ENCODE measurements around the gene COTL1.

The COTL1 gene

GRCh38 chr16:84596161-84596560, 21.7 kb downstream of the COTL1 start:
- DNase-seq (ENCODE audit: low spot score) = no peak

DNA sequence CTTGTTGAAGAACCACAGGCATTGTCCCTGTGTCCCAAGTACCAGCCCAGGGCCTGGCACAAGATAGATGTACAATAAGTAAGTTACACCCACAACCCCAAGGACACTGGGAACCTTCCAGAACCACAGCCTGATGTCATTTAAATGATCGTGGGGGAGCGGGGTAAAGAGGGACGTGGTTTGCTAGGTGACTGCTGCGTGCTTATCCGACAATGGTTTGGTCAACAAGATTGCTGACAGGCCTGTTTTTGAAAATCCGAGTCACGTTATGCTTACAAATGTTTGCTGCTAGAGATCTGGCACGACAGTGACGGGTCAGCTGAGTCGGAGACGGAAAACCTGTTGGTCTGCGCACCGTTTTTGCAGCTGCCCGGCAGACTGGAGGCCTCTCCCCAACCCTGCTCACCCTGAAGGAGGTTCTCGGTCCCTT, 22.8 kb downstream of the COTL1 start:
- no peak for DNase-seq (ENCODE audit: low spot score)

- DNase-seq (ENCODE audit: low spot score) = no peak
These were observed 23.2 kb downstream of the COTL1 start for GRCh38 chr16:84594725-84595038.

- no peak for DNase-seq (ENCODE audit: low spot score)
These were observed 23.8 kb downstream of the COTL1 start for GRCh38 chr16:84593825-84594724.

DNA sequence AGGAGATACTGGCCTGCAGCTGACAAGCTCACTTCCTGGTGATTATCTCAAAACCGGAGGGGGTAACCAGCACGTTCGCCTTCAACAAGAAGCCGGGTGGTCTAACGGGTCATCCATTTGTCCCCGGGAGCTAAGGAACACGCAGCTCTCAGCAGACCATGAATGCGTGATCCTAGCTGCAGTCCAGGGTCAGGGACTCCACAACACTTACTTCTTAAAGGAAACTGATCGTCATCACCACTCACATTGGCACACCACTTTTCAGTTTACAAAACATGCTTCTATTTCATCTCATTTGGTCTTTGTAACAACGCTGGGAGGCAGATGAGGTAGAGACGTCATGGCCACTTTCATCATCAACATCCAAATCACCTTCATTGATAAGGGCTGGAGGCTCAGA, 25.2 kb downstream of the COTL1 start:
- DNase-seq (ENCODE audit: low spot score) = no peak

DNA sequence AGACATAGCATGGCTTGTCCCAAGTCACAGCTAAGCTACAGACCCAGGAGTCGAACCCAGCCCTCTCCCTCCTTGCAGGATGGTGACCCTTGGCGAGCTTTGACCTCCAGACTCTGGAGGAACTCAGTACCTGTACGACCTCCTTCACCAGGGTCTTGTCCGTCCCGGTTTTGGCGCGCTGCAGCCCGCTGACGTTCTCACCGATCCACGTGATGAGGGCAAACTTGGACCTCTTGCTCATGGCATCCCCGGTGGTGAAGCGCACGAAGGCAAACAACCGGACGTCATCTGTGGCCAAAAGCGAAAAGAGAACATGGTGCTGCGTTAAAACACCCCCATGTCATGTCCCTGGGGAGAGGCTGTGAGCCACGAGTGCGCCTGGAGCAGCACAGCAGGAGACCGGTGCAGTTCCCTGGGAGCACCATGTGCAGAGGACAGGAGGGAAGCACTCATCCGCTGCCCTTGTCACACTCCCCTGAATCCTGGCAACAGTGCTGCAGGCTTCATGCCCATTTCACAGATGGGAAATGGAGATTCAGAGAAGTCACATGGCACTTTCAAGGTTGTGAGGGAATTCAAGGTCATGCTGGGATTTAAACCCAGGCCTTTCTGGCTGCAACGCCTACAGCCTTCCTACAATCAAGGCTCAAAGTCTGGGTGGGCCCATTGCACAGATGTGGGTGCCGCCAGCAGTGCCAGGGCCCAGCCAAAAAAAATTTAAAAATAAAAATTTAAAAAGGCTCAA, 27.7 kb downstream of the COTL1 start:
- DNase-seq (ENCODE audit: low spot score) = no peak

- no peak for DNase-seq (ENCODE audit: low spot score)
These were observed 28.9 kb downstream of the COTL1 start for GRCh38 chr16:84588991-84589390.

DNA sequence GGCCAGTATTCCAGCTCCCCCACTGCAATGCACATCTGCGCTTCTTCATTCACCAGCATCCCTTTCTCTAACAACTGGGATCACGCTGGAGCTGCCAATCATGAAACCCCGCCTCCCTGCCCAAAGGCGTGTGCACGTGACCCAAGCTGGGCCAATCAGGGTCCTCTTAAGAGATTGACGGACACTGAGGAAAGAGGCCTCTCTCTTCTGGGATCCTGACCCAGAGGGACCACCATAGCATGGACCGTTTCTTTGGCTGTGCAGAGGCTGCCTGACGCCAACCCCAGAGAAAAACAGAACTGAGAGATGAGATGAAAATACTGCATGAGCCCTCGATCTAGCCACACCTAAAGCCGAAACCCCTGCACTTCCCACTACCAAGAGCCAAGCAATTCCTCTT, 32.0 kb downstream of the COTL1 start:
- no peak for DNase-seq (ENCODE audit: low spot score)

- DNase-seq (ENCODE audit: low spot score) = no peak
These were observed 32.4 kb downstream of the COTL1 start for GRCh38 chr16:84585467-84585866.

DNA sequence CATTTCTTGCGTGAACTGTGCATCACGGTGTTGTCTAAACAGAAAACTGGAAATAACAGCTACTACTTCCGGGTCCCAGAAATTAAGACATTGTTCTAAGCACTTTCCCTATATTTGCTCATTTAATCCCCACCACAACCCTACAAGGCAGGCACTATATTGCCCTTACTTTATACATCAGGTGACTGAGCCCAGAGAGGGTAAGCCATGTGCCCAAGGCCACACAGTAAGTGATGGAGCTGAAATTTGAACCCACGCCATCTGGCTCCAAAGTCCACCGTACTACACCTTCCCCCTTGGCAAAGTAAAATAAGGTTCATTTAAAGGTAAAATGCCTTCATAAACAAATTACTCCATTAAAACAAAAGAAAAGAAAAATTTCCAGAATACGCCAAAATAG, 33.2 kb downstream of the COTL1 start:
- no peak for DNase-seq (ENCODE audit: low spot score)

DNA sequence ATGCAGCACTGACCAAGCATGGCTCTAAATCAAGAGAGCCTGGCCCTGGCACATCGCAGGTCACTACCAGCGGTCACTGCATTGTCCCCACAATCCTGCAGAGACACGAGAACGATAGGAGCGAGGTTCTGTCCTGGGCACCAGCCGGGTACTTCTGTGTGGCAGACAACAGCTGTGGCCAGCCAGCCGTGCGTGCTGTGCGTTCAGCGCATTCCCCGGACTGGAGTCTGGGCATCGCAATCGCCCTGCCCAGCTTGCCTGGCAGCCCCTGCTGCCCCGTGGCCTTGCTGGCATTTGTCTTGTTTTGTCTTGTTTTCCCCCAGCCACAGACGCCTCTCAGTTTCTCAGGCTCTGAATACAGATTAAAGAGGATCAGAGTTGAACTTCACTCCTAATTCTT, 33.9 kb downstream of the COTL1 start:
- no peak for DNase-seq (ENCODE audit: low spot score)

DNA sequence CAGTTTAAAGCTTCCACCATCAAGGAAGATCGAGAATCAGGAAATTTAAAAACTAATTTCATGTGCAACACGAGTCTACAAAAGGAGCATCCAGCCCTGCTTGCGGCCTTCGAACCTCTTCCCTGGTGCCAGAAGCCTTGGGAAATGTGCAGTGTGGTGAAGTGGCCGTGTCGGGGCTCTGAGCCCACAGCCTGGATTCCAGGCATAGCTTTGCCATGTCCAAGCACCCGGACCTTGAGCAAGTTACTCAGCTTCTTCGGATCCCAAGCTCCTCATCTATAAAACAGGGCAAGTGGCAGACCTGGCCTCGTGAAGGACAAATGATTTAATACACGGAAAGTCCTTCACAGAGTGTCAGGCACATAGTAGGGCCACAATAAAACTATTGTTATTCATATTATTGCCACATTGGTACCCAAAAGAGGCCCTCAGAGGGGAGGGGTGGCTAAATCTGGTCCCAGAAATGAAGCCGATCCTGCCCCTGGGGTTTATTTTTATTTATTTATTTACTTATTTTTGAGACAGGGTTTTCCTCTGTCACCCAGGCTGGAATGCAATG, 34.8 kb downstream of the COTL1 start:
- DNase-seq (ENCODE audit: low spot score) = no peak

DNA sequence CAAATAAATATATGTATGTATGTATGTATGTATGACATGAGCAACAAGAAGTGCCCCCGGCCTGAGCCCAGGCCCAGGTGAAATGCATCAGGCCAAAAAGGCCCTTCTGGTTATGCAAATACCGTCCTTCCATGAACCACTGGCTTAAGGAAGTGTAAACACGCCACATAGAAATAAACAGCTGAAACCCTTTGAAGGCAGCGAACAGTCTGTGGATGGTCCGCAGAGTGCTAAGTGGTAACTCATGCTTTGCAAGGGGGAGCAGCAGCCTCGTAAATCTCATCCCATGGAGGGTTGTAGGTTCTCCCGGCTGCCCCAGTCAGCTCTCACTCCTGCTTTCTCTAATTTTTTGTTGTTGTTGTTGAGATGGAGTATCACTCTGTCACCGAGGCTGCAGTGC, 36.7 kb downstream of the COTL1 start:
- no peak for DNase-seq (ENCODE audit: low spot score)

DNA sequence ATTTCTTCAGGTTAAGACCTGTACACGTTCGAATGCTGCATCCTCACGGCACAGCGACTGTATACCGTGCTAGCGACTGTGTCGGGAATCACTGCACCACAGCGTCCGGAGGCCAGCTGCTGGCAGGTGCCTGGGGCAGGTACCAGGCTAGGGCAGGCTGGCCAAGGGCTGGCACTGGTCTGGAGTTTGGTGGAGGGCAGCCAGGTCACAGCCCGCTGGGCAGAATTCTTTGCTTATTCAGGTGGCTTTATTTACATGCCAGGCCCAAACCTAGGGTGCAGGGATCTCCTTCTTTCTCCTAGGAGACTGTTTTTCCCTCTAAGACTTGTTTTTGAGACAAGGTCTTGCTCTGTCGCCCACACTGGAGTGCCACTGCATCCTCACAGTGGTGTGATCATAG, 37.9 kb downstream of the COTL1 start:
- DNase-seq (ENCODE audit: low spot score) = no peak

DNA sequence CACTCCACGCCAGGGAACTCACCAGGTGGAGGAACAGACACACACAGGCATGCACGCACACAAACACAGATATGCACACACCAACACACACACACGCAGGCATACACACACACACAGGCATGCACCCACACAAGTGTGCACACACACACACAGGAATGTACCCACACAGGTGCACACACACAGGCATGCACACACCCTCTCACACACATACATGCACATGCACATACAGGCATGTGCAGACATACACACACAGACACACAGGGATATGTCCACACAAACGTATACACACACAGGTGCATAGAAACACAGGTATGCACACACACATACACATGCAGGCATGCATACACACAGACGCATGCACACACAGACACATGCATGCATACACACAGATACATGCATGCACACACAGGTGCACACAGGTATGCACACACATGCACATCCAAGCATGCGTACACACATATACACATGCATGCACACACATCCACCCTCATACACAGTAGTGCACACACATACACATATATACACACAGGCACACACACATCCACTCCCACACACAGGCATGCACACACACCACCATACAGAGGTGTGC, 39.2 kb downstream of the COTL1 start:
- no peak for DNase-seq (ENCODE audit: low spot score)

DNA sequence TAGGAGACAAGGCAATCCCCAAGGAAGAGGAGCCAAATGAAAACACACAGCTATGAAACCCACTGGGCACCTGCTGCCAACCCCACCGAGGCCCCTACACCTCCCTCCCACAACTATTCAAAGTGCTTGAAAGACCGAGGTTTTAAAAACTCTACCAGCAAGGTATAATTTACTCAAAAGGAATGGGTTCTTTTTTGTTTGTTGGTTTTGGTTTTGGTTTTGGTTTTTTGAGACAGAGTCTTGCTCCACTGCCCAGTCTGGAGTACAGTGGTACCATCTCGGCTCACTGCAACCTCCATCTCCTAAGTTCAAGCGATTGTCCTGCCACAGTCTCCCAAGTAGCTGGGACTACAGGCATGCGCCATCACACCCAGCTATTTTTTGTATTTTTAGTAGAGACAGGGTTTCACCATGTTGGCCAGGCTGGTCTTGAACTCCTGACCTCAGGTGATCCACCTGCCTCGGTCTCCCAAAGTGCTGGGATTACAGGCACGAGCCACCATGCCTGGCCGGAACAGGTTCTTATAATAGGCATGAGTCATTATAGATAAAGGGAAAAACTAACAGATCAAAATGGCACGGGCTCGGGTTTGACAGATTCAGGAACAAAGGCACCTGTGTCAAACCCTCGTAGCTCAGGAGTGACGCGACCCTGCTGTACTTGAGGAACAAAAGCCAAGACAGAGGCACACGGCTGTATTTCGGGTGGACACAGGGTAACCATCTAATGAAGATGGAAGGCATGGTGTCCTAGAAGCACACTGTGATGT, 40.7 kb downstream of the COTL1 start:
- DNase-seq (ENCODE audit: low spot score) = no peak

DNA sequence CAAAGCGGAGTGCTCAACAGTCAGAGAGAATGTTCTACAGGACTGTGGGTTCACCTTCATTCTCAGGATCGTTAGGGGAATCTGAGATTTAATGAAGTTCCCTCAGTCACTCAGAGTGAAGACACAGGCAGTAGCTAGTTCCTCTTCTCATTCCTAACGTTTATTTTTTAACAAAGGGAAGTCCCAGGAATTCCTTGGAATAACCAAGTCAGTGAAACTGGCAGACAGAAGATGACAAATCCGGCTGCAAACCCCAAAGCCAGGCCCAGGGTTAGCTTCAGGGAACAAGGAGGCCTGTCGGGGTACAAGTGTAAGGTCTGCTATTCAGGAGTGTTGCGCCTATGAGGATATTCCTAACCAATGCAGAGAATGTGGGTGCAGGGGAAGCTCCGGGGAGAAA, 42.0 kb downstream of the COTL1 start:
- no peak for DNase-seq (ENCODE audit: low spot score)

GRCh38 chr16:84574191-84574590, 43.7 kb downstream of the COTL1 start:
- no peak for DNase-seq (ENCODE audit: low spot score)

- no peak for DNase-seq (ENCODE audit: low spot score)
These were observed 45.8 kb downstream of the COTL1 start for GRCh38 chr16:84572096-84572495.

DNA sequence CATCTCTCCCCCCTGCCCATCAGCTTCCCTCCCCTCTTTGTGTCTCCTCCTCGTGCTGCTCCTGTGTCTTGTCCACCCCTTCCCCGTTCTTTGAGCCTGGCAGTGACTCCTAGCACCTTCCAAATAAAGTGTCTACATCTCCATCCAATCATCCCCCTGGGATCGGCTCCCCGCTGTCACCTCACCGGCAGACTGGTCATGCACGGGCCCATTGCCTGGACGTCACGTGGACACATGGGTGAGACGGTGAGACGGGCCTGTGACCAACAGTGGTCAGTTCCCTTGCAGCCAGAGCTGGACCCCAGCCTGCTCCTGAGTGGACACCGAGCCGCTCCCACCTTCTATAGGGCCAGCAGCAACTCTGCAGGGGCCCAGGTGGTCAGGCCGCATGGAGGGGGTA, 46.4 kb downstream of the COTL1 start:
- no peak for DNase-seq (ENCODE audit: low spot score)

GRCh38 chr16:84570739-84571403, 47.0 kb downstream of the COTL1 start:
- no peak for DNase-seq (ENCODE audit: low spot score)
